Parathyroid adenoma (tissue), 2 donors: ENCODE results near the gene RPP38.

Source experiments
- H2AFZ ChIP-seq: fragments of 300-600 bp; sonication (generic); one replicate; pipeline ENCODE4 v1.7.0; 2017; ENCODE audit warnings: antibody characterized with exemption, mild to moderate bottlenecking
- H3K27ac ChIP-seq: fragments of 300-600 bp; sonication (generic); one replicate; pipeline ENCODE4 v1.7.0; 2017
- H3K27me3 ChIP-seq: fragments of 300-600 bp; sonication (generic); one replicate; pipeline ENCODE4 v1.7.0; 2017; ENCODE audit warnings: low read length; ENCODE audit not compliant: control insufficient read depth, insufficient read depth
- H3K36me3 ChIP-seq: fragments of 300-600 bp; sonication (generic); one replicate; pipeline ENCODE4 v1.7.0; 2017; ENCODE audit warnings: low read length; ENCODE audit not compliant: control insufficient read depth, insufficient read depth
- H3K4me1 ChIP-seq: fragments of 300-600 bp; sonication (generic); one replicate; pipeline ENCODE4 v1.7.0; 2017; ENCODE audit warnings: control low read depth
- H3K4me2 ChIP-seq: fragments of 300-600 bp; sonication (generic); one replicate; pipeline ENCODE4 v1.7.0; 2017; ENCODE audit warnings: low read length
- H3K4me3 ChIP-seq: fragments of 300-600 bp; sonication (generic); one replicate; pipeline ENCODE4 v1.7.0; 2017; ENCODE audit warnings: low read depth, low read length
- H3K79me2 ChIP-seq: fragments of 300-600 bp; sonication (generic); one replicate; pipeline ENCODE4 v1.7.0; 2017; ENCODE audit warnings: control low read depth
- H3K9ac ChIP-seq: fragments of 300-600 bp; sonication (generic); one replicate; pipeline ENCODE4 v1.7.0; 2017; ENCODE audit warnings: mild to moderate bottlenecking
- H3K9me3 ChIP-seq: fragments of 300-600 bp; sonication (generic); one replicate; pipeline ENCODE4 v1.7.0; 2017; ENCODE audit warnings: low read length; ENCODE audit not compliant: control insufficient read depth
- CTCF ChIP-seq: fragments of 300-600 bp; sonication (generic); IDR thresholded peaks from one replicate; pipeline ENCODE4 v1.7.0; 2017; ENCODE audit warnings: antibody characterized with exemption, mild to moderate bottlenecking
- donor health status: primary hyperparathyroidism.

Gene RPP38

GRCh38 chr10:15141136-15142054 is 44.2 kb downstream of the RPP38 start:
- no peaks in the 10 kb centered on the region for H3K9me3 ChIP-seq
- no peak overlapping the region for H3K9ac ChIP-seq
- peak overlapping the region; percentile 36 for H3K4me2 ChIP-seq
- H3K4me1 ChIP-seq, result peaks cover 5% of the 10 kb centered on the region
- no peak overlapping the region for H3K27ac ChIP-seq
- H3K4me3 ChIP-seq, result no peak overlapping the region
- no peaks in the 10 kb centered on the region for H3K36me3 ChIP-seq
- no peaks in the 10 kb centered on the region for H3K27me3 ChIP-seq
- no peak for TF ChIP-seq CTCF
- H2AFZ ChIP-seq, result no peak overlapping the region
- peaks cover 10% of the 10 kb centered on the region for H3K79me2 ChIP-seq

GRCh38 chr10:15144788-15145187 is 47.6 kb downstream of the RPP38 start:
- peaks cover 5% of the 10 kb centered on the region for H3K4me1 ChIP-seq
- no peak overlapping the region for H3K4me2 ChIP-seq
- TF ChIP-seq CTCF, result no peak
- no peak overlapping the region for H2AFZ ChIP-seq
- H3K4me3 ChIP-seq, result no peak overlapping the region
- peaks cover 13% of the 10 kb centered on the region for H3K79me2 ChIP-seq
- H3K9me3 ChIP-seq, result no peaks in the 10 kb centered on the region
- H3K9ac ChIP-seq, result no peak overlapping the region
- no peaks in the 10 kb centered on the region for H3K36me3 ChIP-seq
- no peak overlapping the region for H3K27ac ChIP-seq
- no peaks in the 10 kb centered on the region for H3K27me3 ChIP-seq

GRCh38 chr10:15146366-15146765 is 49.2 kb downstream of the RPP38 start:
- Histone ChIP-seq H3K27me3 (no peaks in the 10 kb centered on the region), H3K27ac (no peak overlapping the region), H2AFZ (no peak overlapping the region), H3K4me2 (no peak overlapping the region), H3K4me1 (peaks cover 5% of the 10 kb centered on the region), H3K9ac (no peak overlapping the region), H3K4me3 (no peak overlapping the region), H3K79me2 (peaks cover 16% of the 10 kb centered on the region), H3K9me3 (no peaks in the 10 kb centered on the region), H3K36me3 (no peaks in the 10 kb centered on the region)
- no peak for TF ChIP-seq CTCF

GRCh38 chr10:15147594-15148392 is 50.6 kb downstream of the RPP38 start:
- no peak overlapping the region for H3K9ac ChIP-seq
- H3K9me3 ChIP-seq, result no peaks in the 10 kb centered on the region
- H3K4me2 ChIP-seq, result no peak overlapping the region
- H3K27me3 ChIP-seq, result no peaks in the 10 kb centered on the region
- H3K79me2 ChIP-seq, result peaks cover 19% of the 10 kb centered on the region
- H3K27ac ChIP-seq, result no peak overlapping the region
- no peaks in the 10 kb centered on the region for H3K36me3 ChIP-seq
- no peak overlapping the region for H2AFZ ChIP-seq
- no peak overlapping the region for H3K4me3 ChIP-seq
- no peaks in the 10 kb centered on the region for H3K4me1 ChIP-seq
- no peak for TF ChIP-seq CTCF
